ENCODE results near the gene GUF1.

Gene GUF1

GRCh38 chr4:44720371-44720770 lies 42.2 kb downstream of the GUF1 start:
- Histone ChIP-seq H3K27me3 (ENCODE audit: control insufficient read depth in 1 of 2, insufficient read depth in 1 of 2, low read length in 2 of 2) (no peaks in the 10 kb centered on the region), H2BK15ac (ENCODE audit: low read depth, poor library complexity, severe bottlenecking) (no peak overlapping the region), H3K4me3 (ENCODE audit: insufficient read depth in 1 of 2, low read depth in 1 of 2, low read length in 2 of 2) (no peak overlapping the region), H3K36me3 (ENCODE audit: control insufficient read depth in 1 of 2, insufficient read depth in 2 of 2, low read depth in 1 of 2, low read length in 2 of 2) (peaks cover 0 to 27% of the 10 kb centered on the region in 2 experiments), H3K4ac (ENCODE audit: low read depth in 1 of 2, low read length in 2 of 2) (no peak overlapping the region), H3K23ac (ENCODE audit: low read length in 2 of 2) (no peak overlapping the region), H2AK5ac (ENCODE audit: low read length, severe bottlenecking) (no peak overlapping the region), H3K9ac (ENCODE audit: low read length) (no peak overlapping the region), H3K4me1 (ENCODE audit: control insufficient read depth, insufficient read depth, low read depth, low read length) (no peaks in the 10 kb centered on the region), H3K79me1 (replicated peaks; ENCODE audit: low read length, poor library complexity, severe bottlenecking) (peaks cover 12% of the 10 kb centered on the region), H3K4me2 (ENCODE audit: low read length, poor library complexity, severe bottlenecking) (no peak overlapping the region), H3K18ac (ENCODE audit: low read depth in 1 of 2, low read length in 2 of 2) (no peak overlapping the region), H4K91ac (ENCODE audit: low read length) (no peak overlapping the region), H2AFZ (ENCODE audit: low read depth, low read length) (no peak overlapping the region), H2BK12ac (ENCODE audit: low read length in 2 of 2) (no peak overlapping the region), H4K8ac (ENCODE audit: low read length) (no peak overlapping the region), H3K27ac (ENCODE audit: low read length, poor library complexity, severe bottlenecking) (no peak overlapping the region), H2BK120ac (ENCODE audit: low read depth, low read length) (no peak overlapping the region), H2BK5ac (ENCODE audit: low read depth, low read length, poor library complexity, severe bottlenecking) (no peak overlapping the region), H3K9me3 (ENCODE audit: control insufficient read depth, low read length) (no peaks in the 10 kb centered on the region), H3K14ac (ENCODE audit: low read length in 2 of 2) (no peak overlapping the region)
- no peak for DNase-seq
- over 99% methylated on average over 4 of the region's 4 CpGs for WGBS

- no peak overlapping the region for H3K4me2 ChIP-seq (ENCODE audit: low read length, poor library complexity, severe bottlenecking)
- no peak overlapping the region for H3K18ac ChIP-seq (ENCODE audit: low read depth in 1 of 2, low read length in 2 of 2)
- no peak overlapping the region for H3K27ac ChIP-seq (ENCODE audit: low read length, poor library complexity, severe bottlenecking)
- no peak overlapping the region for H4K8ac ChIP-seq (ENCODE audit: low read length)
- H2AFZ ChIP-seq (ENCODE audit: low read depth, low read length) = no peak overlapping the region
- no peak overlapping the region for H3K9ac ChIP-seq (ENCODE audit: low read length)
- 100% methylated on average over 1 of the region's 3 CpGs for WGBS
- H3K9me3 ChIP-seq (ENCODE audit: control insufficient read depth, low read length) = no peaks in the 10 kb centered on the region
- no peak overlapping the region for H3K23ac ChIP-seq (ENCODE audit: low read length in 2 of 2)
- H2BK120ac ChIP-seq (ENCODE audit: low read depth, low read length) = no peak overlapping the region
- H2BK12ac ChIP-seq (ENCODE audit: low read length in 2 of 2) = no peak overlapping the region
- H2BK5ac ChIP-seq (ENCODE audit: low read depth, low read length, poor library complexity, severe bottlenecking) = no peak overlapping the region
- no peak overlapping the region for H2AK5ac ChIP-seq (ENCODE audit: low read length, severe bottlenecking)
- no peaks in the 10 kb centered on the region for H3K4me1 ChIP-seq (ENCODE audit: control insufficient read depth, insufficient read depth, low read depth, low read length)
- no peak overlapping the region for H3K14ac ChIP-seq (ENCODE audit: low read length in 2 of 2)
- no peak overlapping the region for H2BK15ac ChIP-seq (ENCODE audit: low read depth, poor library complexity, severe bottlenecking)
- DNase-seq = no peak
- no peak overlapping the region for H3K4me3 ChIP-seq (ENCODE audit: insufficient read depth in 1 of 2, low read depth in 1 of 2, low read length in 2 of 2)
- H3K4ac ChIP-seq (ENCODE audit: low read depth in 1 of 2, low read length in 2 of 2) = no peak overlapping the region
- H3K79me1 ChIP-seq (replicated peaks; ENCODE audit: low read length, poor library complexity, severe bottlenecking) = peaks cover 12% of the 10 kb centered on the region
- H4K91ac ChIP-seq (ENCODE audit: low read length) = no peak overlapping the region
- peaks cover 0 to 14% of the 10 kb centered on the region in 2 experiments for H3K36me3 ChIP-seq (ENCODE audit: control insufficient read depth in 1 of 2, insufficient read depth in 2 of 2, low read depth in 1 of 2, low read length in 2 of 2)
- no peaks in the 10 kb centered on the region for H3K27me3 ChIP-seq (ENCODE audit: control insufficient read depth in 1 of 2, insufficient read depth in 1 of 2, low read length in 2 of 2)
Observed at GRCh38 chr4:44722001-44722400, 43.8 kb downstream of the GUF1 start.

GRCh38 chr4:44725166-44725565 lies 46.9 kb downstream of the GUF1 start:
- Histone ChIP-seq H3K27me3 (ENCODE audit: control insufficient read depth in 1 of 2, insufficient read depth in 1 of 2, low read length in 2 of 2) (no peaks in the 10 kb centered on the region), H3K4ac (ENCODE audit: low read depth in 1 of 2, low read length in 2 of 2) (no peak overlapping the region), H3K18ac (ENCODE audit: low read depth in 1 of 2, low read length in 2 of 2) (no peak overlapping the region), H3K4me2 (ENCODE audit: low read length, poor library complexity, severe bottlenecking) (peak overlapping the region; percentile 42), H2AK5ac (ENCODE audit: low read length, severe bottlenecking) (no peak overlapping the region), H4K91ac (ENCODE audit: low read length) (no peak overlapping the region), H3K27ac (ENCODE audit: low read length, poor library complexity, severe bottlenecking) (no peak overlapping the region), H2BK120ac (ENCODE audit: low read depth, low read length) (no peak overlapping the region), H2BK15ac (ENCODE audit: low read depth, poor library complexity, severe bottlenecking) (no peak overlapping the region), H3K9ac (ENCODE audit: low read length) (peak overlapping the region; percentile 94), H3K4me3 (ENCODE audit: insufficient read depth in 1 of 2, low read depth in 1 of 2, low read length in 2 of 2) (peak overlapping the region in 1 of 2 experiments; percentile 99), H3K14ac (ENCODE audit: low read length in 2 of 2) (no peak overlapping the region), H2BK5ac (ENCODE audit: low read depth, low read length, poor library complexity, severe bottlenecking) (no peak overlapping the region), H3K79me1 (replicated peaks; ENCODE audit: low read length, poor library complexity, severe bottlenecking) (peaks cover 10% of the 10 kb centered on the region), H2AFZ (ENCODE audit: low read depth, low read length) (no peak overlapping the region), H2BK12ac (ENCODE audit: low read length in 2 of 2) (no peak overlapping the region), H3K36me3 (ENCODE audit: control insufficient read depth in 1 of 2, insufficient read depth in 2 of 2, low read depth in 1 of 2, low read length in 2 of 2) (peaks cover 0 to 7% of the 10 kb centered on the region in 2 experiments), H4K8ac (ENCODE audit: low read length) (no peak overlapping the region), H3K4me1 (ENCODE audit: control insufficient read depth, insufficient read depth, low read depth, low read length) (no peaks in the 10 kb centered on the region), H3K9me3 (ENCODE audit: control insufficient read depth, low read length) (no peaks in the 10 kb centered on the region), H3K23ac (ENCODE audit: low read length in 2 of 2) (no peak overlapping the region)
- 52% methylated on average over 6 of the region's 6 CpGs for WGBS
- peak; percentile 22 for DNase-seq

GRCh38 chr4:44725726-44726037 lies 47.5 kb downstream of the GUF1 start:
- 6% methylated on average over 9 of the region's 9 CpGs for WGBS
- H3K14ac ChIP-seq (ENCODE audit: low read length in 2 of 2) = no peak overlapping the region
- DNase-seq = no peak
- no peak overlapping the region for H2BK120ac ChIP-seq (ENCODE audit: low read depth, low read length)
- H2BK5ac ChIP-seq (ENCODE audit: low read depth, low read length, poor library complexity, severe bottlenecking) = no peak overlapping the region
- no peaks in the 10 kb centered on the region for H3K27me3 ChIP-seq (ENCODE audit: control insufficient read depth in 1 of 2, insufficient read depth in 1 of 2, low read length in 2 of 2)
- H3K9me3 ChIP-seq (ENCODE audit: control insufficient read depth, low read length) = no peaks in the 10 kb centered on the region
- H3K4me1 ChIP-seq (ENCODE audit: control insufficient read depth, insufficient read depth, low read depth, low read length) = no peaks in the 10 kb centered on the region
- peaks cover 7% of the 10 kb centered on the region for H3K79me1 ChIP-seq (replicated peaks; ENCODE audit: low read length, poor library complexity, severe bottlenecking)
- no peak overlapping the region for H3K27ac ChIP-seq (ENCODE audit: low read length, poor library complexity, severe bottlenecking)
- peak overlapping the region; percentile 81 to 99 for H3K4me3 ChIP-seq (ENCODE audit: insufficient read depth in 1 of 2, low read depth in 1 of 2, low read length in 2 of 2)
- no peak overlapping the region for H2BK15ac ChIP-seq (ENCODE audit: low read depth, poor library complexity, severe bottlenecking)
- peak overlapping the region; percentile 42 for H3K4me2 ChIP-seq (ENCODE audit: low read length, poor library complexity, severe bottlenecking)
- peak overlapping the region; percentile 7 for H2AFZ ChIP-seq (ENCODE audit: low read depth, low read length)
- H3K9ac ChIP-seq (ENCODE audit: low read length) = peak overlapping the region; percentile 94
- H4K91ac ChIP-seq (ENCODE audit: low read length) = no peak overlapping the region
- H3K23ac ChIP-seq (ENCODE audit: low read length in 2 of 2) = no peak overlapping the region
- peaks cover 0 to 1% of the 10 kb centered on the region in 2 experiments for H3K36me3 ChIP-seq (ENCODE audit: control insufficient read depth in 1 of 2, insufficient read depth in 2 of 2, low read depth in 1 of 2, low read length in 2 of 2)
- H2AK5ac ChIP-seq (ENCODE audit: low read length, severe bottlenecking) = no peak overlapping the region
- peak overlapping the region in 1 of 2 experiments; percentile 38 for H2BK12ac ChIP-seq (ENCODE audit: low read length in 2 of 2)
- H3K18ac ChIP-seq (ENCODE audit: low read depth in 1 of 2, low read length in 2 of 2) = peak overlapping the region; percentile 88 to 90
- H3K4ac ChIP-seq (ENCODE audit: low read depth in 1 of 2, low read length in 2 of 2) = no peak overlapping the region
- no peak overlapping the region for H4K8ac ChIP-seq (ENCODE audit: low read length)
